Stimulated activated CD4-positive, alpha-beta T cell treated with anti-CD3 and anti-CD28 coated beads, Interleukin-1b, Interleukin-23, amount 100 ng/mL, for 1 hour (primary cell): ENCODE data around the gene SSTR1.

ENCODE experiments used
- DNase-seq, 2 donors: peaks; one replicate each; pipeline ENCODE4 v3.0.0-alpha.2; 2020; ENCODE audit warnings: low read depth in 2 of 2

SSTR1 gene

GRCh38 chr14:38238332-38238731, 30.6 kb downstream of the SSTR1 start:
- DNase-seq: no peak

GRCh38 chr14:38238878-38239277, 31.2 kb downstream of the SSTR1 start:
- no peak for DNase-seq

GRCh38 chr14:38243696-38244240, 36.1 kb downstream of the SSTR1 start:
- no peak for DNase-seq

- DNase-seq: no peak
Observed at GRCh38 chr14:38248321-38249028, 40.8 kb downstream of the SSTR1 start.

GRCh38 chr14:38250331-38250730, 42.6 kb downstream of the SSTR1 start:
- DNase-seq: no peak

- no peak for DNase-seq
Observed at GRCh38 chr14:38252066-38252710, 44.5 kb downstream of the SSTR1 start.

GRCh38 chr14:38253676-38254075, 46.0 kb downstream of the SSTR1 start:
- no peak for DNase-seq

- DNase-seq: no peak
Observed at GRCh38 chr14:38254571-38255407, 47.1 kb downstream of the SSTR1 start.

- DNase-seq: no peak
Observed at GRCh38 chr14:38255408-38255672, 47.6 kb downstream of the SSTR1 start.

GRCh38 chr14:38255673-38256532, 48.2 kb downstream of the SSTR1 start, which contains the start of gene CLEC14A:
TSS of gene CLEC14A (minus strand) at chr14:38256093. CDS start at chr14:38256022, 71 bp downstream.
- DNase-seq: no peak

- DNase-seq: no peak
Observed at GRCh38 chr14:38256533-38256840, 48.8 kb downstream of the SSTR1 start.

GRCh38 chr14:38257507-38257906, 49.8 kb downstream of the SSTR1 start:
- DNase-seq: no peak

- no peak for DNase-seq
Observed at GRCh38 chr14:38261620-38262019, 53.9 kb downstream of the SSTR1 start.
